Stimulated activated CD8-positive, alpha-beta memory T cell treated with anti-CD3 and anti-CD28 coated beads, Interleukin-15, amount 100 ng/mL, for 1 hour (primary cell): ENCODE data around the gene GBP7.
"Not testable (repeated sequence)": the region's sequence is repeated elsewhere in the genome, so short reads cannot be mapped to it uniquely, and the experiment has no call there.

Experiments
- DNase-seq: peaks from one replicate; pipeline ENCODE4 v3.0.0-alpha.2; 2020; ENCODE audit warnings: low read depth

GBP7 gene

GRCh38 chr1:89170170-89171066 lies 5.4 kb downstream of the GBP7 start:
- no peak for DNase-seq

- no peak for DNase-seq
Measured at GRCh38 chr1:89169166-89169565, 6.6 kb downstream of the GBP7 start.

GRCh38 chr1:89167590-89168230 lies 8.1 kb downstream of the GBP7 start:
- DNase-seq = no peak

- DNase-seq = no peak
Measured at GRCh38 chr1:89166705-89167104, 9.1 kb downstream of the GBP7 start.

GRCh38 chr1:89165811-89166210 lies 10.0 kb downstream of the GBP7 start:
- no peak for DNase-seq

GRCh38 chr1:89151047-89151446 lies 24.8 kb downstream of the GBP7 start:
- DNase-seq = no peak

- no peak for DNase-seq
Measured at GRCh38 chr1:89149976-89150375, 25.8 kb downstream of the GBP7 start.

GRCh38 chr1:89149229-89149628 lies 26.6 kb downstream of the GBP7 start:
- DNase-seq = no peak

GRCh38 chr1:89147678-89148658 lies 27.8 kb downstream of the GBP7 start:
- no peak for DNase-seq

- DNase-seq = no peak
Measured at GRCh38 chr1:89146721-89147120, 29.1 kb downstream of the GBP7 start.

- DNase-seq = no peak
Measured at GRCh38 chr1:89143484-89143883, 32.3 kb downstream of the GBP7 start.

- DNase-seq = no peak
Measured at GRCh38 chr1:89142160-89142559, 33.6 kb downstream of the GBP7 start.

GRCh38 chr1:89133747-89134146 lies 42.1 kb downstream of the GBP7 start:
- DNase-seq = no peak

GRCh38 chr1:89130716-89131115 lies 45.1 kb downstream of the GBP7 start:
- no peak for DNase-seq

GRCh38 chr1:89129911-89130310 lies 45.9 kb downstream of the GBP7 start:
- DNase-seq = no peak

- not testable (repeated sequence) for DNase-seq
Measured at GRCh38 chr1:89128003-89128458, 47.8 kb downstream of the GBP7 start.

- peak; percentile 53 for DNase-seq
Measured at GRCh38 chr1:89126602-89127565, 48.9 kb downstream of the GBP7 start.

- DNase-seq = no peak
Measured at GRCh38 chr1:89125913-89126580, 49.8 kb downstream of the GBP7 start, which contains the start of gene GBP2. GBP2 (minus strand) TSS chr1:89126114; CDS start chr1:89121966, 4,148 bp downstream.

GRCh38 chr1:89125240-89125912 lies 50.4 kb downstream of the GBP7 start:
- DNase-seq = no peak

GRCh38 chr1:89121641-89122040 lies 54.2 kb downstream of the GBP7 start:
- no peak for DNase-seq
